ENCODE results near the gene DAO. TPM values are rescaled to one million over a fixed set of nuclear protein-coding genes. Genes with fewer than 3 reads are reported as not detected.
A peak's percentile ranks its signal among the peaks of the same experiment; 100 is the strongest.
"Not testable (repeated sequence)": the region's sequence is repeated elsewhere in the genome, so short reads cannot be mapped to it uniquely, and the experiment has no call there.

The DAO gene
- total and polyA plus RNA-seq, 8 donors = not detected

- DNase-seq = no peak
- peak overlapping the region in 2 of 4 donors; percentile 73 to 76 for H3K27ac ChIP-seq
- no peak for FAIRE-seq
- 83 to 85% methylated on average over 20 of the region's 20 CpGs for WGBS, 2 donors
- peaks cover 13 to 29% (median 15%) of the 10 kb centered on the region in 3 donors for H3K4me1 ChIP-seq
- no peaks in the 10 kb centered on the region for H3K36me3 ChIP-seq
- no peak overlapping the region for H3K4me3 ChIP-seq
- TF ChIP-seq, protein P1, sequence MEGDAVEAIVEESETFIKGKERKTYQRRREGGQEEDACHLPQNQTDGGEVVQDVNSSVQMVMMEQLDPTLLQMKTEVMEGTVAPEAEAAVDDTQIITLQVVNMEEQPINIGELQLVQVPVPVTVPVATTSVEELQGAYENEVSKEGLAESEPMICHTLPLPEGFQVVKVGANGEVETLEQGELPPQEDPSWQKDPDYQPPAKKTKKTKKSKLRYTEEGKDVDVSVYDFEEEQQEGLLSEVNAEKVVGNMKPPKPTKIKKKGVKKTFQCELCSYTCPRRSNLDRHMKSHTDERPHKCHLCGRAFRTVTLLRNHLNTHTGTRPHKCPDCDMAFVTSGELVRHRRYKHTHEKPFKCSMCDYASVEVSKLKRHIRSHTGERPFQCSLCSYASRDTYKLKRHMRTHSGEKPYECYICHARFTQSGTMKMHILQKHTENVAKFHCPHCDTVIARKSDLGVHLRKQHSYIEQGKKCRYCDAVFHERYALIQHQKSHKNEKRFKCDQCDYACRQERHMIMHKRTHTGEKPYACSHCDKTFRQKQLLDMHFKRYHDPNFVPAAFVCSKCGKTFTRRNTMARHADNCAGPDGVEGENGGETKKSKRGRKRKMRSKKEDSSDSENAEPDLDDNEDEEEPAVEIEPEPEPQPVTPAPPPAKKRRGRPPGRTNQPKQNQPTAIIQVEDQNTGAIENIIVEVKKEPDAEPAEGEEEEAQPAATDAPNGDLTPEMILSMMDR (IDR thresholded peaks at IDR 0.05) = no peak
- intact Hi-C loops (cut with DNase I) = no loop called here
- no peaks in the 10 kb centered on the region for H3K9me3 ChIP-seq
- H3K27me3 ChIP-seq = no peaks in the 10 kb centered on the region
- ATAC-seq = no peak
These were observed 39.1 kb upstream of the DAO start for GRCh38 chr12:108840605-108841332.

- H3K4me3 ChIP-seq; DNase-seq; H3K36me3 ChIP-seq; H3K9me3 ChIP-seq; H3K27me3 ChIP-seq; ATAC-seq; intact Hi-C loops (cut with DNase I); FAIRE-seq: not testable (repeated sequence)
- H3K4me1 ChIP-seq = peaks cover 13 to 29% (median 15%) of the 10 kb centered on the region in 3 donors
- WGBS, 2 donors = 89 to 92% methylated on average over 4 of the region's 4 CpGs
- H3K27ac ChIP-seq = peak overlapping the region in 1 of 4 donors; percentile 4
These were observed 38.1 kb upstream of the DAO start for GRCh38 chr12:108841825-108842224.

DNA sequence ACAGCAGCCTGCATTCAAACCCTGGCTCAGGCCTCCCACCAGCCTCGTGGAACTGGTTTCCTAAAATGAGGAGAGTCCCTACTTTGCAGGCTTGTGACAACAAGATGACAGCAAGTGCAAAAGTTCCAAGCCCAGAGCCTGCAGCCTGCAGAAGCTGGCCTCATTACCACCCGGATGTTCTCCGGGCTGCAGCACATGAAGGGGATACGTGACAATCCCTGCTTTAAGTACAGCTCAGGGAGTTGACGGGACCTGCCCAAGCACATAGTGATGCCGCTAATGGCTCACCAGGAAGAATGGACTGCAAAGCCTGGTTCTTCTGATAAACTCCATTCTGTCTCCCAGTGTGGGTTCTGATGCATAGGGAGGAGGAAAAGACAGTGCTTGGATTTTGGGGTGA is 37.5 kb upstream of the DAO start:
- Histone ChIP-seq H3K27me3 (no peaks in the 10 kb centered on the region), H3K4me1 (peaks cover 13 to 29% (median 15%) of the 10 kb centered on the region in 3 donors), H3K36me3 (no peaks in the 10 kb centered on the region), H3K27ac (peak overlapping the region in 1 of 4 donors; percentile 4), H3K9me3 (no peaks in the 10 kb centered on the region), H3K4me3 (no peak overlapping the region)
- TF ChIP-seq, protein P1 (IDR thresholded peaks at IDR 0.05) = no peak
- no peak for DNase-seq
- 90 to 93% methylated on average over 6 of the region's 6 CpGs for WGBS, 2 donors
- intact Hi-C loops (cut with DNase I) = no loop called here
- no peak for ATAC-seq
- FAIRE-seq = no peak

- intact Hi-C loops (cut with DNase I) = no loop called here
- Histone ChIP-seq H3K4me3 (no peak overlapping the region), H3K27me3 (no peaks in the 10 kb centered on the region), H3K36me3 (no peaks in the 10 kb centered on the region), H3K4me1 (peaks cover 13 to 23% (median 15%) of the 10 kb centered on the region in 3 donors), H3K9me3 (no peaks in the 10 kb centered on the region), H3K27ac (no peak overlapping the region)
- ATAC-seq (no peak), DNase-seq (no peak), FAIRE-seq (no peak)
- TF ChIP-seq, protein P1 (IDR thresholded peaks at IDR 0.05) = no peak
- WGBS, 2 donors = 91 to 97% methylated on average over 6 of the region's 6 CpGs
These were observed 36.7 kb upstream of the DAO start for GRCh38 chr12:108843187-108843586.

- WGBS, 2 donors = 86 to 93% methylated on average over 2 of the region's 2 CpGs
These were observed 34.2 kb upstream of the DAO start for GRCh38 chr12:108845696-108846095.

More at GRCh38 chr12:108845696-108846095, 34.2 kb upstream of the DAO start:
- Histone ChIP-seq H3K36me3 (no peaks in the 10 kb centered on the region), H3K4me1 (peaks cover 0 to 3% (median 0%) of the 10 kb centered on the region in 3 donors), H3K4me3 (no peak overlapping the region), H3K27ac (no peak overlapping the region), H3K27me3 (no peaks in the 10 kb centered on the region), H3K9me3 (no peaks in the 10 kb centered on the region)
- DNase-seq (no peak), ATAC-seq (no peak), FAIRE-seq (no peak)
- TF ChIP-seq, protein P1 (IDR thresholded peaks at IDR 0.05) = no peak
- intact Hi-C loops (cut with DNase I) = no loop called here
